ENCODE results near the gene ILF3. TPM values are rescaled to one million over a fixed set of nuclear protein-coding genes. Genes with fewer than 3 reads are reported as not detected.

The ILF3 gene
- total and polyA plus RNA-seq, 2 of the 13 experiments (the other 11 are each of a cell fraction or from before 2014, with no cell fraction given) = 120 to 173 TPM

DNA sequence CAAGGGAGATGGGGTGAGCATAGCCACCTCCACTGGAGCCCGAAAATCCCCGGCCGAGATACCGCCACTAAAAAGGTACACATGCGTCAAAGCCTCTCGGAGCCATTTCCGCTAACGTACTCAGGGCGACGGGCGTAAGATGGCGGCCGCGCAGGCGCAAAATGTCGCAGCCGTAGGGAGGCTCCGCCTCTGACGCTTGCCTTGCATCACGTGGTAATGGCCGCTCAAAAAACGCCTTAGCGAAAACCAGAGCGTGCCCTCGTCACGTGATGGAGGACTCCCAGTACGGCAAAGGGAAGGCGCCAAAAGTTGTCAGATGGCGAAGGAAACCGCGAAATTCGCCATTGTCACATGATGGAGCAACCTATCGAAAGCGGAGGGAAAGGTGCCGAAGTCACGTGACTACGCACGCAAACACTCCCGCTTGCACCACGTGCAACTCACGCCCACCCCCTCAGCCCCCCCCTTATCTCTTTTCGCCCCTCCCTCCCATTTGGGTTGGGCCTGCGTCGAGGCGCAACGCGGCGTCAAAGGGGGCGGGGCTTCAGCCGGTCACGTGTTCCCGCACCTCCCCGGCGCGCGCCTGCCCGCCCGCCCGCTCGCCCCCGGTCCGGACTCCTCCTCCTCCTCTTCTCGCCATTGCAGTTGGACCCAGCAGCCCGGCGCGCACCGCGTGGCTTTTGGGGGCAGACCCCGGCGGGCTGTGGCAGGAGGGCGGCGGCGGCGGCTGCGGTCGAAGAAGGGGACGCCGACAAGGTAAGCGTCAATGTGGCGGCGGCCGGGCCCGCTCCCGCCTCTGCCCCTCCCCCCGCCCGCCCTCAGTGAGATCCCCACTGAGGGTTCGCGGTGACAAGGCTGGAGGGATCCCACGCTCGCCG, at the start of gene ILF3 (continued):
- TF ChIP-seq, protein P1, sequence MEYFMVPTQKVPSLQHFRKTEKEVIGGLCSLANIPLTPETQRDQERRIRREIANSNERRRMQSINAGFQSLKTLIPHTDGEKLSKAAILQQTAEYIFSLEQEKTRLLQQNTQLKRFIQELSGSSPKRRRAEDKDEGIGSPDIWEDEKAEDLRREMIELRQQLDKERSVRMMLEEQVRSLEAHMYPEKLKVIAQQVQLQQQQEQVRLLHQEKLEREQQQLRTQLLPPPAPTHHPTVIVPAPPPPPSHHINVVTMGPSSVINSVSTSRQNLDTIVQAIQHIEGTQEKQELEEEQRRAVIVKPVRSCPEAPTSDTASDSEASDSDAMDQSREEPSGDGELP (IDR thresholded peaks at IDR 0.05; ENCODE audit: borderline replicate concordance, low read depth) = peak; percentile 57; the same call in 1 of the 2 replicates
- TF ChIP-seq PRPF4 (IDR thresholded peaks at IDR 0.05; ENCODE audit: low read depth, low read length, poor library complexity, severe bottlenecking) = no peak
- peak; percentile 89 for TF ChIP-seq HDAC1 (CRISPR knock-in tag; IDR thresholded peaks at IDR 0.05)
- no peak for TF ChIP-seq ZNF672 (CRISPR knock-in tag; IDR thresholded peaks at IDR 0.05)
- TF ChIP-seq ZNF256 (CRISPR knock-in tag; conservative IDR thresholded peaks at IDR 0.05) = no peak
- TF ChIP-seq ZBTB20 (CRISPR knock-in tag; IDR thresholded peaks at IDR 0.05; ENCODE audit: borderline replicate concordance, low read depth) = peak; percentile 44; the same call in 1 of the 2 replicates
- no peak for TF ChIP-seq MBD4 (IDR thresholded peaks at IDR 0.05; ENCODE audit: borderline replicate concordance, low read length)
- TF ChIP-seq DPF2 (CRISPR knock-in tag; IDR thresholded peaks at IDR 0.05; ENCODE audit: borderline replicate concordance, low read depth) = no peak
- no peak for TF ChIP-seq ISX (CRISPR knock-in tag; conservative IDR thresholded peaks at IDR 0.05)
- TF ChIP-seq ZNF317 (CRISPR knock-in tag; IDR thresholded peaks at IDR 0.05) = peak; percentile 72; the same call in 1 of the 2 replicates
- TF ChIP-seq DNMT3B (CRISPR knock-in tag; conservative IDR thresholded peaks at IDR 0.05) = 0 out of 2 replicates have a peak, but pooled peaks have one; percentile 20
- TF ChIP-seq GABPB1 (CRISPR knock-in tag; IDR thresholded peaks at IDR 0.05) = peak; percentile 91
- TF ChIP-seq, protein P2, sequence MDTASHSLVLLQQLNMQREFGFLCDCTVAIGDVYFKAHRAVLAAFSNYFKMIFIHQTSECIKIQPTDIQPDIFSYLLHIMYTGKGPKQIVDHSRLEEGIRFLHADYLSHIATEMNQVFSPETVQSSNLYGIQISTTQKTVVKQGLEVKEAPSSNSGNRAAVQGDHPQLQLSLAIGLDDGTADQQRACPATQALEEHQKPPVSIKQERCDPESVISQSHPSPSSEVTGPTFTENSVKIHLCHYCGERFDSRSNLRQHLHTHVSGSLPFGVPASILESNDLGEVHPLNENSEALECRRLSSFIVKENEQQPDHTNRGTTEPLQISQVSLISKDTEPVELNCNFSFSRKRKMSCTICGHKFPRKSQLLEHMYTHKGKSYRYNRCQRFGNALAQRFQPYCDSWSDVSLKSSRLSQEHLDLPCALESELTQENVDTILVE (CRISPR knock-in tag; IDR thresholded peaks at IDR 0.05) = peak; percentile 97
- no peak for TF ChIP-seq NR3C1 (CRISPR knock-in tag; IDR thresholded peaks at IDR 0.05)
- TF ChIP-seq, protein P3, sequence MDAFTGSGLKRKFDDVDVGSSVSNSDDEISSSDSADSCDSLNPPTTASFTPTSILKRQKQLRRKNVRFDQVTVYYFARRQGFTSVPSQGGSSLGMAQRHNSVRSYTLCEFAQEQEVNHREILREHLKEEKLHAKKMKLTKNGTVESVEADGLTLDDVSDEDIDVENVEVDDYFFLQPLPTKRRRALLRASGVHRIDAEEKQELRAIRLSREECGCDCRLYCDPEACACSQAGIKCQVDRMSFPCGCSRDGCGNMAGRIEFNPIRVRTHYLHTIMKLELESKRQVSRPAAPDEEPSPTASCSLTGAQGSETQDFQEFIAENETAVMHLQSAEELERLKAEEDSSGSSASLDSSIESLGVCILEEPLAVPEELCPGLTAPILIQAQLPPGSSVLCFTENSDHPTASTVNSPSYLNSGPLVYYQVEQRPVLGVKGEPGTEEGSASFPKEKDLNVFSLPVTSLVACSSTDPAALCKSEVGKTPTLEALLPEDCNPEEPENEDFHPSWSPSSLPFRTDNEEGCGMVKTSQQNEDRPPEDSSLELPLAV (CRISPR knock-in tag; conservative IDR thresholded peaks at IDR 0.05; ENCODE audit: low read depth) = no peak
- peak; percentile 59; the same call in 1 of the 2 replicates for TF ChIP-seq NFKB2 (CRISPR knock-in tag; IDR thresholded peaks at IDR 0.05; ENCODE audit: borderline replicate concordance)
- TF ChIP-seq ZFP36 (IDR thresholded peaks at IDR 0.05; ENCODE audit: borderline replicate concordance, low read depth, low read length, partially characterized antibody) = no peak
- TF ChIP-seq FOSL1 (CRISPR knock-in tag; IDR thresholded peaks at IDR 0.05; ENCODE audit: borderline replicate concordance) = no peak
- no peak for TF ChIP-seq ZNF879 (CRISPR knock-in tag; IDR thresholded peaks at IDR 0.05)
- 0 out of 2 replicates have a peak, but pooled peaks have one; percentile 43 for TF ChIP-seq ZNF724P (CRISPR knock-in tag; IDR thresholded peaks at IDR 0.05; ENCODE audit: borderline replicate concordance)
- TF ChIP-seq HOXA3 (CRISPR knock-in tag; IDR thresholded peaks at IDR 0.05) = peak; percentile 99
- TF ChIP-seq SIX1 (CRISPR knock-in tag; IDR thresholded peaks at IDR 0.05; ENCODE audit: borderline replicate concordance) = no peak
- TF ChIP-seq, protein P4, sequence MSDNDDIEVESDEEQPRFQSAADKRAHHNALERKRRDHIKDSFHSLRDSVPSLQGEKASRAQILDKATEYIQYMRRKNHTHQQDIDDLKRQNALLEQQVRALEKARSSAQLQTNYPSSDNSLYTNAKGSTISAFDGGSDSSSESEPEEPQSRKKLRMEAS (IDR thresholded peaks at IDR 0.05) = peak; percentile 97
- 0 out of 2 replicates have a peak, but pooled peaks have one; percentile 35 for TF ChIP-seq AHR (CRISPR knock-in tag; IDR thresholded peaks at IDR 0.05)
- no peak for TF ChIP-seq PHB2 (IDR thresholded peaks at IDR 0.05; ENCODE audit: partially characterized antibody)
- TF ChIP-seq RBAK (CRISPR knock-in tag; IDR thresholded peaks at IDR 0.05) = no peak
- TF ChIP-seq GTF3A (CRISPR knock-in tag; conservative IDR thresholded peaks at IDR 0.05) = no peak
- peak; percentile 45; the same call in 1 of the 2 replicates for TF ChIP-seq GZF1 (CRISPR knock-in tag; IDR thresholded peaks at IDR 0.05)

All from HepG2 (cell line).